Adrenal gland (tissue), 12 donors: Measurements from ENCODE around the gene TNFRSF25. TPM values are rescaled to one million over a fixed set of nuclear protein-coding genes. Genes with fewer than 3 reads are reported as not detected.

Experiments
- DNase-seq, 7 donors: peaks; one replicate each; pipeline ENCODE4 v3.0.0-alpha.2; 2019 to 2020
- H3K27ac ChIP-seq, 5 donors: fragments of 200-600 bp; sonication (generic) in 4 of 5; 1 replicate in 3 of 5; 2 replicates in 2 of 5; pipeline versions ENCODE4 v1.5.1 to v1.8.0; 2016 to 2020; ENCODE audit warnings: mild to moderate bottlenecking in 1 of 5
- H3K27me3 ChIP-seq: fragments of 200-600 bp; 2 replicates; pipeline ENCODE4 v1.8.0; 2021
- H3K36me3 ChIP-seq, 2 donors: fragments of 200-600 bp; replicated peaks in 1 of 2; 1 replicate in 1 of 2; 2 replicates in 1 of 2; pipeline versions ENCODE4 v1.5.1 to v1.8.0; 2018 to 2022
- H3K4me1 ChIP-seq, 2 donors: fragments of 200-600 bp; replicated peaks in 1 of 2; 1 replicate in 1 of 2; 2 replicates in 1 of 2; pipeline versions ENCODE4 v1.5.1 to v1.8.0; 2018 to 2021
- H3K4me3 ChIP-seq, 4 donors: fragments of 200-600 bp; sonication (generic) in 3 of 4; one replicate each; pipeline ENCODE4 v1.5.1; 2016 to 2018
- H3K9me3 ChIP-seq, 3 donors: fragments of 200-600 bp; sonication (generic) in 1 of 3; replicated peaks in 1 of 3; 1 replicate in 2 of 3; 2 replicates in 1 of 3; pipeline versions ENCODE4 v1.5.1 to v1.8.0; 2016 to 2021
- POLR2A ChIP-seq, 2 donors: fragments of 450-650 bp; IDR thresholded peaks; one replicate each; pipeline ENCODE4 v1.6.1; 2017; ENCODE audit warnings: antibody characterized with exemption in 2 of 2, mild to moderate bottlenecking in 2 of 2, moderate library complexity in 1 of 2
- WGBS, 4 donors: extraction: QIAGEN DNeasy Blood & Tissue Kit in 2 of 4; methylation state at CpG; one replicate each; pipeline versions ENCODE4 v1.1.5 to v1.1.7; 2013 to 2017; 5-methylcytosine and 5-hydroxymethylcytosine counted together
- intact Hi-C, 2 donors: fragments of 100-400 bp; cut with DNase I; formaldehyde crosslinking; loops; one replicate each; pipeline versions ENCODE4 v1.14.1 to v1.15.0; 2022 to 2023
- polyA plus RNA-seq, 3 donors: library from polyadenylated mRNA; stranded (reverse); fragments of 200-250 nt in 2 of 3; fragments of 350-450 nt in 1 of 3; fragmentation: Illumina TruSeq in 1 of 3; extraction: RNeasy Lipid Tissue Mini Kit (QIAGEN cat#74804) in 1 of 3; gene quantifications; one replicate each; pipeline ENCODE4 v1.2.3, GENCODE V29; 2013 to 2014
- total RNA-seq, 9 donors: library from RNA; depleted of rRNA in 4 of 9; stranded (reverse); fragments of >200 nt in 4 of 9; fragments of 120-200 nt in 1 of 9; fragmentation: NEBNext Ultra II Directional in 1 of 9; extraction: Animal tissue kit (Norgen Biotek cat#: 25700) in 1 of 9; gene quantifications; one replicate each; pipeline versions ENCODE4 v1.1.0 to v1.2.4, GENCODE V29; 2013 to 2023
- TF ChIP-seq, protein P1 (sequence below), 6 experiments: fragments of 450-650 bp in 4 of 6; fragments of 200-600 bp in 2 of 6; sonication (generic) in 1 of 6; IDR thresholded peaks; 1 replicate in 5 of 6; 2 replicates in 1 of 6; pipeline versions ENCODE4 v1.5.1 to v1.8.0; 2016 to 2021; ENCODE audit warnings: antibody characterized with exemption in 6 of 6, mild to moderate bottlenecking in 2 of 6, moderate library complexity in 1 of 6
- donor health status: healthy with polysubstance abuse.
- donor health status: Bipolar disorder and iron deficiency.
- donor health status: DM: yes; HTN: yes; CAD: no.
- donor health status: DM: no; HTN: no; CAD: no.
- donor health status: DM: no; HTN: no; CAD: no.
- donor health status: DM: yes; HTN: yes; CAD: no.

The TNFRSF25 gene
- total and polyA plus RNA-seq, 12 donors: 1.2 to 169 (median 9.7) TPM

DNA sequence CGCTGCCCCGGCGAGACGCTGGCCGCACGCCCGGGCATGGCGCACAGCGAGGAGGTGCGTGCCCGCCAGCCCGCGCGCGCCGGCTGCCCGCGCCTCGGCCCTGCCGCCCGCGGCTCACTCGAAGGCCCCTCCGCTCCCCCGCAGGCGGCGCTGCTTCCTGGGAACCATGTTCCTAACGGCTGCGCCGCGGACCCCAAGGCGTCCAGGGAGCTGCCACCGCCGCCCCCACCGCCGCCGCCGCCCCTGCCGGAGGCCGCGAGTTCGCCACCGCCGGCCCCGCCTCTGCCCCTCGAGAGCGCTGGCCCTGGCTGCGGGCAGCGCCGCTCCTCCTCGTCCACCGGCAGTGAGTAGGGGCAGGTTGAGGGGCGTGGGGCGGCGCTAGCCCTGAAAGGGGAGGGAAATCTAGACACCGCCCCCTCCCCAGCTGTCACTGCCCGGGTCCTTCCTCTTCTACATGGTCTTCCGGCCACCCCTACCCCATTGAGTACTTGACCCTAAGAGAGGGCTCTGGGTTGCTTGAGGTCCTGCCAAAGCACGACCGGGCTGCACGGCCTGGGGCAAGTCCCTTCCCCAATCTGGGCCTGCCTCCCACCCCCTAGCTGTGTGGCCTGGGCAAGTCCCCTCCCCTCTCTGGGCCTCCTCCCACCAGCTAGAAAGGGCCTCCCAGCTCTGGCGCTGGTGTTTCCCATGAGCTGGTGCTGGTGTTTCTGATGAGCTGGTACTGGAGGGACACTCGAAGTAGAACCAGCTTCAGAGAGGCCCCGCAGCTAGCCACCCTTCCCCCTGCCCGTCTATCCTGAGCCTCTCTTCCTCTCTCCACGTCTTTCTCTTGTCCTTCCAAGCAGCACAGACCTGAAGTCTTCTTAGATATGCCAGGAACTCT is 17.0 kb downstream of the TNFRSF25 start:
- Histone ChIP-seq H3K36me3 (no peaks in the 10 kb centered on the region), H3K27ac (no peak overlapping the region), H3K4me3 (no peak overlapping the region), H3K9me3 (no peaks in the 10 kb centered on the region), H3K27me3 (peaks cover 55% of the 10 kb centered on the region), H3K4me1 (no peaks in the 10 kb centered on the region)
- WGBS, 4 donors: 5 to 12% (median 9%) methylated on average over 27 to 65 of the region's 66 CpGs
- intact Hi-C loops: no loop called here
- peak in 4 of 7 donors; percentile 39 to 72 (median 47) for DNase-seq
- TF ChIP-seq, protein P1, sequence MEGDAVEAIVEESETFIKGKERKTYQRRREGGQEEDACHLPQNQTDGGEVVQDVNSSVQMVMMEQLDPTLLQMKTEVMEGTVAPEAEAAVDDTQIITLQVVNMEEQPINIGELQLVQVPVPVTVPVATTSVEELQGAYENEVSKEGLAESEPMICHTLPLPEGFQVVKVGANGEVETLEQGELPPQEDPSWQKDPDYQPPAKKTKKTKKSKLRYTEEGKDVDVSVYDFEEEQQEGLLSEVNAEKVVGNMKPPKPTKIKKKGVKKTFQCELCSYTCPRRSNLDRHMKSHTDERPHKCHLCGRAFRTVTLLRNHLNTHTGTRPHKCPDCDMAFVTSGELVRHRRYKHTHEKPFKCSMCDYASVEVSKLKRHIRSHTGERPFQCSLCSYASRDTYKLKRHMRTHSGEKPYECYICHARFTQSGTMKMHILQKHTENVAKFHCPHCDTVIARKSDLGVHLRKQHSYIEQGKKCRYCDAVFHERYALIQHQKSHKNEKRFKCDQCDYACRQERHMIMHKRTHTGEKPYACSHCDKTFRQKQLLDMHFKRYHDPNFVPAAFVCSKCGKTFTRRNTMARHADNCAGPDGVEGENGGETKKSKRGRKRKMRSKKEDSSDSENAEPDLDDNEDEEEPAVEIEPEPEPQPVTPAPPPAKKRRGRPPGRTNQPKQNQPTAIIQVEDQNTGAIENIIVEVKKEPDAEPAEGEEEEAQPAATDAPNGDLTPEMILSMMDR (IDR thresholded peaks at IDR 0.05): peak in 1 of 6 experiments; percentile 4
- TF ChIP-seq POLR2A (IDR thresholded peaks at IDR 0.05): no peak

DNA sequence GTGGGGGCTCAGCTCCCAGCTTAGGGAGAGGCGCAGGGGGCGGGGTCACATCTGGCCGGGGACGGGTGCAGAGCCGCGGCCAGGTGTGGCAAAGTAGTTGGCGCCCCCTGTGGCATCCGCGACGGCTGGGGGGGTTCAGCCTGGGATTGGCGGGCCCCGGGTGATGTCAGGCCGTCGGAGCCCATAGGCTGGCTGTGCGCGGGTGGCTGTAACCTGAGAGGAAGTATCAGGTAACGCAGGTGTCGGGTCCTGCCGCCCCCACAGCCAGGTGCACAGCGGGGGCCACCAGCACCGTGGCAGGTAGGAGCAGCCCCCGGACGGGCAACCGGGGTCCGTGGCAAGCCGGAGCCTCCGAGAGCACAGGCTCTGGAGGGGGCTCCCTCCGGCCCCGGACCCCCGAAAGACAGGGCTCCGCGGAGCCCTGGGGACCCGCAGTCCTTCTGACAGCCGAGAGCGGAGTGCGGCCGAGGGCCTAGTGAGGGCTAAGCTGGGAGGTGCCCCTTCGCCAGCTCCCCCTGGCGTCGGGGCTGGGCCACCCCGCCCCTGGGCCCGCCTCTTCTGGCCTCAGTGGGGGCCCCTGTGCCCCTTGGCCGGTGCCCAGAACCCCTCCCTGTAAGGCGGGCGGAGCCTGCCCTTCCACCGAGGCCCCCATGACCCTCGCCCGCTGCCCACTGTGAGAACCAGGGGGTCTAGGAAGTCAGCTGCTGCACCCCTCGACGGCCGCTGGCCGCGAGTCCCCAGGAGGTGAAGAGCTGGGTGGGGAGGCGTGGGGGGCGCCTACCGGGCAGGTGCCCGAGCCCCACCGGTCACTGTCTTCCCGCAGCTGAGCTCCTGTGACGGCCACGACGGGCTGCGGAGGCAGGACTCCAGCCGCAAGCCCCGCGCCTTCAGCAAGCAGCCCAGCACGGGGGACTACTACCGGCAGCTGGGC is 17.9 kb downstream of the TNFRSF25 start:
- no peak overlapping the region for H3K27ac ChIP-seq
- H3K9me3 ChIP-seq: no peaks in the 10 kb centered on the region
- H3K27me3 ChIP-seq: peaks cover 48% of the 10 kb centered on the region
- H3K36me3 ChIP-seq: no peaks in the 10 kb centered on the region
- H3K4me3 ChIP-seq: no peak overlapping the region
- no peaks in the 10 kb centered on the region for H3K4me1 ChIP-seq
- TF ChIP-seq POLR2A (IDR thresholded peaks at IDR 0.05): no peak
- TF ChIP-seq, protein P1 (IDR thresholded peaks at IDR 0.05): no peak
- DNase-seq: peak in 1 of 7 donors; percentile 44
- WGBS, 4 donors: 0 to 3% (median 2%) methylated on average over 20 to 68 of the region's 68 CpGs
- intact Hi-C loops: no loop called here

DNA sequence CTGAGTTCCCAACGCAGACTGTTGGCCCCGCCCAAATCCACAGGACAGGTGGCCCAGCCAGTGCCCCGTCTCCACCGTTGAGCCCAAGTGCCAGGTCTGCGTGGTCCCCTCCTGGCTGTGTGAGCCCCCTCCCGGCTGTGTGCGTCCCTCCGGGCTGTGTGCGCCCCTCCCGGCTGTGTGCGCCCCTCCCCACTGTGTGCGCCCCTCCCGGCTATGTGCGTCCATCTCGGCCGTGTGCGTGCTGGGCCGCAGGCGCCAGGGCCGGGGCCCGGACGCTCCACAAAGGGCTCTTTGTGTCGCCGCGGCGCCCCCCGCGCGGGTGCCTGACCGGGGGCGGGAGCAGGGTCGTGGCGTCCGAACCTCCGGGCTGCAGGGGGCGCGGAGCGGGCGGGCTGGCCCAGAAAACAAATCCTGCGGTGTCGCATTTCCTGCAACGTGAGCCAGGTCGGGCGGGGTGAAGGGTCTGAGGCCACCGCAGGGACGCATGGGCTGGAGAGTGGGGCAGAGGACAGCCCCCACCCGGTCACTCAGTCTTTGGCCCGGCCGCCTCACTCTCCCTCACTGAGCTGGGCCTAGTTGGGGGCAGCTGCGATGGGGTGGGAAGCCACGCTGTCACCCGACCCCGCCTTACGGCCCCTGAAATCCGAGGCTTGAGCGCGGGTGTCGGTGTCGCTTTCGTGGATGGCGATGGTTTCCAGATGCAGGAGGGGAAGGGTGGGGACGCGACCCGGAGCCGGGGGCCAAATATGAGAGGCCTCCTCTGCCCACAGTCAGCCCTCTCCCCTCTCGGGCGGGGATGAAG is 18.8 kb downstream of the TNFRSF25 start:
- intact Hi-C loops: no loop called here
- no peak for TF ChIP-seq POLR2A (IDR thresholded peaks at IDR 0.05)
- TF ChIP-seq, protein P1 (IDR thresholded peaks at IDR 0.05): no peak
- Histone ChIP-seq H3K9me3 (no peaks in the 10 kb centered on the region), H3K27ac (no peak overlapping the region), H3K27me3 (peaks cover 39% of the 10 kb centered on the region), H3K4me3 (no peak overlapping the region), H3K4me1 (no peaks in the 10 kb centered on the region), H3K36me3 (no peaks in the 10 kb centered on the region)
- DNase-seq: no peak
- 10 to 16% (median 12%) methylated on average over 13 to 67 of the region's 67 CpGs for WGBS, 4 donors
